IMR-90 (cell line): ENCODE data around the gene CARNS1. TPM values are rescaled to one million over a fixed set of nuclear protein-coding genes. Genes with fewer than 3 reads are reported as not detected.
A peak's percentile ranks its signal among the peaks of the same experiment; 100 is the strongest.

Experiments used
- ATAC-seq: fragments of 200-7000 bp; cut with Tn5 transposase; 2 replicates; pipeline ENCODE4 v1.9.1; 2020; ENCODE audit warnings: low read depth, mild to moderate bottlenecking, moderate library complexity
- BruUV-seq: library from RNA; stranded (reverse); fragments of 400-500 nt; replicated peaks from 2 replicates; lab custom pipeline; 2021; lab: Mats Ljungman, UMichigan
- CTCF ChIA-PET: fragments of 300-600 bp; formaldehyde crosslinking; extraction: SDS; loops from one replicate; lab custom pipeline; 2021; ENCODE audit warnings: antibody characterized with exemption; lab: Yijun Ruan, JAX
- POLR2A ChIA-PET: fragments of 300-600 bp; sonication (Branson Sonifier 250); formaldehyde crosslinking; loops from one replicate; lab custom pipeline; 2022; ENCODE audit warnings: antibody characterized with exemption; ENCODE audit not compliant: unreplicated experiment; lab: Charles Lee
- DNase-seq: peaks from one replicate; pipeline ENCODE4 v3.0.0; 2013
- H2AFZ ChIP-seq: replicated peaks from 2 replicates; pipeline ENCODE3; 2013; ENCODE audit warnings: low read length, mild to moderate bottlenecking; ENCODE audit not compliant: poor library complexity
- H2AK5ac ChIP-seq: 2 replicates; pipeline ENCODE4 v1.6.1; 2013; ENCODE audit warnings: low read depth, low read length, inconsistent platforms
- H2AK9ac ChIP-seq: replicated peaks from 2 replicates; pipeline ENCODE3; 2013; ENCODE audit warnings: mild to moderate bottlenecking, low read depth, low read length, moderate library complexity; ENCODE audit not compliant: poor library complexity
- H2BK120ac ChIP-seq: 2 replicates; pipeline ENCODE4 v1.6.1; 2013; ENCODE audit warnings: low read depth, low read length, inconsistent platforms
- H2BK15ac ChIP-seq: 3 replicates; pipeline ENCODE4 v1.6.1; 2013; ENCODE audit warnings: low read depth, low read length, inconsistent platforms
- H2BK20ac ChIP-seq: 2 replicates; pipeline ENCODE4 v1.6.1; 2013; ENCODE audit warnings: low read depth, mild to moderate bottlenecking, inconsistent platforms, low read length, moderate library complexity
- H2BK5ac ChIP-seq: 2 replicates; pipeline ENCODE4 v1.6.1; 2013; ENCODE audit warnings: mild to moderate bottlenecking, low read depth, low read length, inconsistent platforms; ENCODE audit not compliant: poor library complexity, severe bottlenecking
- H3K14ac ChIP-seq: replicated peaks from 2 replicates; pipeline ENCODE4 v1.6.1; 2013; ENCODE audit warnings: low read depth, low read length, inconsistent platforms
- H3K18ac ChIP-seq: 2 replicates; pipeline ENCODE4 v1.6.1; 2013; ENCODE audit warnings: low read depth, low read length, control low read depth
- H3K23ac ChIP-seq: 2 replicates; pipeline ENCODE4 v1.6.1; 2013; ENCODE audit warnings: low read depth, low read length, inconsistent platforms
- H3K27ac ChIP-seq: 2 replicates; pipeline ENCODE4 v1.5.1; 2013; ENCODE audit warnings: mild to moderate bottlenecking, control low read depth, low read length; ENCODE audit not compliant: insufficient read depth
- H3K27me3 ChIP-seq: 2 replicates; pipeline ENCODE4 v1.6.1; 2013; ENCODE audit warnings: low read length; ENCODE audit not compliant: control insufficient read depth, insufficient read depth
- H3K36me3 ChIP-seq: 2 replicates; pipeline ENCODE4 v1.6.1; 2013; ENCODE audit warnings: low read length, mixed read lengths; ENCODE audit not compliant: control insufficient read depth, insufficient read depth
- H3K4ac ChIP-seq: 2 replicates; pipeline ENCODE4 v1.6.1; 2013; ENCODE audit warnings: low read depth, low read length, inconsistent platforms
- H3K4me1 ChIP-seq: 2 replicates; pipeline ENCODE4 v1.6.1; 2013; ENCODE audit warnings: low read length, mixed read lengths; ENCODE audit not compliant: control insufficient read depth, insufficient read depth
- H3K4me2 ChIP-seq: 2 replicates; pipeline ENCODE4 v1.6.1; 2013; ENCODE audit warnings: low read depth, mild to moderate bottlenecking, control low read depth, low read length, moderate library complexity
- H3K4me3 ChIP-seq: 2 replicates; pipeline ENCODE4 v1.5.1; 2013; ENCODE audit warnings: low read depth, mild to moderate bottlenecking, control low read depth, low read length, moderate library complexity; ENCODE audit not compliant: insufficient read depth
- H3K56ac ChIP-seq: 2 replicates; pipeline ENCODE4 v1.6.1; 2013; ENCODE audit warnings: low read length, inconsistent platforms; ENCODE audit not compliant: insufficient read depth; ENCODE audit errors: extremely low read depth
- H3K79me1 ChIP-seq, 2 experiments: 2 replicates each; pipeline ENCODE4 v1.6.1; 2013; ENCODE audit warnings: low read length in 2 of 2, inconsistent platforms in 1 of 2, low read depth in 1 of 2
- H3K9ac ChIP-seq: 2 replicates; pipeline ENCODE4 v1.6.1; 2013; ENCODE audit warnings: low read depth, low read length, control low read depth
- H3K9me1 ChIP-seq: 2 replicates; pipeline ENCODE4 v1.6.1; 2013; ENCODE audit warnings: low read length, inconsistent platforms; ENCODE audit not compliant: insufficient read depth
- H3K9me3 ChIP-seq: 2 replicates; pipeline ENCODE4 v1.6.1; 2013; ENCODE audit warnings: low read length; ENCODE audit not compliant: control insufficient read depth, insufficient read depth
- H4K20me1 ChIP-seq: 2 replicates; pipeline ENCODE4 v1.6.1; 2013; ENCODE audit warnings: low read length, inconsistent platforms; ENCODE audit not compliant: insufficient read depth
- H4K5ac ChIP-seq: 2 replicates; pipeline ENCODE4 v1.6.1; 2013; ENCODE audit warnings: mild to moderate bottlenecking, low read depth, low read length, control low read depth
- H4K8ac ChIP-seq, 2 experiments: 2 replicates each; pipeline ENCODE4 v1.6.1; 2013; ENCODE audit warnings: low read depth in 2 of 2, low read length in 2 of 2, control low read depth in 1 of 2, inconsistent platforms in 1 of 2
- H4K91ac ChIP-seq: 2 replicates; pipeline ENCODE4 v1.6.1; 2013; ENCODE audit warnings: low read depth, low read length, inconsistent platforms; ENCODE audit not compliant: insufficient read depth
- CEBPB ChIP-seq: IDR thresholded peaks from 2 replicates; pipeline ENCODE4 v1.6.1; 2012; ENCODE audit warnings: low read depth, low read length, improper control_type of control experiment
- CHD1 ChIP-seq: IDR thresholded peaks from 2 replicates; pipeline ENCODE4 v1.6.1; 2012; ENCODE audit warnings: low read depth, low read length, improper control_type of control experiment
- CTCF ChIP-seq: conservative IDR thresholded peaks from 2 replicates; pipeline ENCODE4 v1.5.1; 2012; ENCODE audit warnings: mild to moderate bottlenecking, low read depth, low read length, improper control_type of control experiment
- ELK1 ChIP-seq: fragments of 150-350 bp; IDR thresholded peaks from 2 replicates; pipeline ENCODE4 v1.6.1; 2016; ENCODE audit warnings: low read depth, mild to moderate bottlenecking, low read length, moderate library complexity, borderline replicate concordance
- FOS ChIP-seq: fragments of 150-350 bp; IDR thresholded peaks from 2 replicates; pipeline ENCODE4 v1.6.1; 2016; ENCODE audit warnings: low read depth, low read length
- MAFK ChIP-seq: IDR thresholded peaks from 2 replicates; pipeline ENCODE4 v1.6.1; 2012; ENCODE audit warnings: low read depth, low read length, improper control_type of control experiment
- MAZ ChIP-seq: IDR thresholded peaks from 2 replicates; pipeline ENCODE4 v1.6.1; 2012; ENCODE audit warnings: low read depth, mild to moderate bottlenecking, low read length, improper control_type of control experiment, moderate library complexity, borderline replicate concordance
- MXI1 ChIP-seq: IDR thresholded peaks from 2 replicates; pipeline ENCODE4 v1.6.1; 2012; ENCODE audit warnings: low read depth, mild to moderate bottlenecking, low read length, moderate library complexity, borderline replicate concordance
- NFE2L2 ChIP-seq: fragments of 150-350 bp; IDR thresholded peaks from 2 replicates; pipeline ENCODE4 v1.6.1; 2016; ENCODE audit warnings: low read depth, mild to moderate bottlenecking, low read length
- POLR2A ChIP-seq: IDR thresholded peaks from 2 replicates; pipeline ENCODE4 v1.6.1; 2012; ENCODE audit warnings: mild to moderate bottlenecking, low read depth, low read length
- RAD21 ChIP-seq: IDR thresholded peaks from 2 replicates; pipeline ENCODE4 v1.6.1; 2012; ENCODE audit warnings: low read length, improper control_type of control experiment
- RCOR1 ChIP-seq: IDR thresholded peaks from 2 replicates; pipeline ENCODE4 v1.6.1; 2012; ENCODE audit warnings: mild to moderate bottlenecking, low read length, improper control_type of control experiment; ENCODE audit not compliant: insufficient replicate concordance
- SMC3 ChIP-seq: fragments of 150-350 bp; IDR thresholded peaks from 2 replicates; pipeline ENCODE4 v1.6.1; 2016; ENCODE audit warnings: low read depth, mild to moderate bottlenecking, antibody characterized with exemption, low read length, moderate library complexity
- USF2 ChIP-seq: fragments of 150-350 bp; IDR thresholded peaks from 2 replicates; pipeline ENCODE4 v1.6.1; 2017; ENCODE audit warnings: mild to moderate bottlenecking, antibody characterized with exemption, low read length, low read depth
- WGBS, 2 experiments: methylation state at CpG; one replicate each; pipeline versions ENCODE4 v1.1.5 to v1.1.7; 2013; ENCODE audit warnings: missing lambda C conversion rate in 2 of 2; ENCODE audit not compliant: insufficient read length in 1 of 2; ENCODE audit errors: extremely low coverage in 2 of 2; 5-methylcytosine and 5-hydroxymethylcytosine counted together
- dilution Hi-C: fragments of 300-500 bp; cut with HindIII; formaldehyde crosslinking; loops from one replicate; pipeline ENCODE4 v1.14.3; 2018; ENCODE audit warnings: low sequenced_read_pairs; ENCODE audit not compliant: unreplicated experiment
- in situ Hi-C: fragments of 300-500 bp; cut with MboI; formaldehyde crosslinking; loops from 3 replicates; pipeline ENCODE4 v1.14.3; 2019; ENCODE audit warnings: low sequenced_read_pairs, inconsistent platforms, mixed read lengths
- intact Hi-C: fragments of 100-400 bp; cut with micrococcal nuclease; formaldehyde crosslinking; loops from 2 replicates; pipeline ENCODE4 v1.10.0; 2022
- polyA plus RNA-seq, 3 experiments: library from polyadenylated mRNA; depleted of rRNA; stranded (reverse); fragments of >200 nt; gene quantifications; 2 replicates each; pipeline ENCODE4 v1.2.3, GENCODE V29; 2012; ENCODE audit warnings: low replicate concordance in 1 of 3
- total RNA-seq: library from RNA; depleted of rRNA; stranded (reverse); fragments of >200 nt; gene quantifications from 2 replicates; pipeline ENCODE4 v1.2.3, GENCODE V29; 2012

Gene CARNS1
- total and polyA plus RNA-seq, 2 of the 4 experiments (the other 2 are of a cell fraction) = under 0.01 to 0.32 TPM

GRCh38 chr11:67468056-67468455 is 52.6 kb downstream of the CARNS1 start:
- peaks cover 3% of the 10 kb centered on the region; the same call in 1 of the 2 replicates for H3K27me3 ChIP-seq
- no peaks in the 10 kb centered on the region for H3K9me3 ChIP-seq
- no peaks in the 10 kb centered on the region for H4K20me1 ChIP-seq
- peak overlapping the region; percentile 39 for H4K91ac ChIP-seq
- no peak for TF ChIP-seq MXI1
- no peak for TF ChIP-seq RAD21
- no peak for TF ChIP-seq USF2
- no peak for TF ChIP-seq MAZ
- no peak for TF ChIP-seq ELK1
- no peak for TF ChIP-seq CTCF
- TF ChIP-seq CEBPB = no peak
- TF ChIP-seq POLR2A = no peak
- no peak for TF ChIP-seq RCOR1
- no peak for TF ChIP-seq NFE2L2
- TF ChIP-seq CHD1 = no peak
- TF ChIP-seq SMC3 = no peak
- TF ChIP-seq FOS = no peak
- TF ChIP-seq MAFK = no peak
- H3K18ac ChIP-seq = no peak overlapping the region
- dilution Hi-C loops = no loop called here
- H2BK5ac ChIP-seq = peak overlapping the region; percentile 66
- H3K23ac ChIP-seq = peak overlapping the region; percentile 95
- H3K4me1 ChIP-seq = peaks cover 9% of the 10 kb centered on the region
- no peak for DNase-seq
- peak overlapping the region; percentile 52; the same call in 1 of the 2 replicates for H3K56ac ChIP-seq
- intact Hi-C loops = loop anchor here (1.0 kb wide), 1 partner anchor 25 kb away; the partner anchor contains the start of gene CORO1B
- peak overlapping the region; percentile 86 for H2AK5ac ChIP-seq
- peak overlapping the region; percentile 77 to 84 for H4K8ac ChIP-seq
- 0 out of 2 replicates have a peak overlapping the region, but pooled peaks have one; percentile 31 for H4K5ac ChIP-seq
- in situ Hi-C loops = no loop called here
- peak overlapping the region; percentile 98 for H2AFZ ChIP-seq
- peaks cover 4 to 24% of the 10 kb centered on the region in 2 experiments; a peak in 2 of 4 replicates for H3K79me1 ChIP-seq
- no peak for ATAC-seq
- peak overlapping the region; percentile 87 for H3K4me3 ChIP-seq
- no TSS peak for BruUV-seq
- H3K9me1 ChIP-seq = peaks cover 12% of the 10 kb centered on the region
- H3K4me2 ChIP-seq = peak overlapping the region; percentile 94
- no peak overlapping the region for H2BK20ac ChIP-seq
- peak overlapping the region; percentile 78 for H3K27ac ChIP-seq
- peak overlapping the region; percentile 79 for H3K9ac ChIP-seq
- H2BK120ac ChIP-seq = no peak overlapping the region; the same call in 1 of the 2 replicates
- peak overlapping the region; percentile 83 for H3K14ac ChIP-seq
- peak overlapping the region; percentile 79 for H3K4ac ChIP-seq
- H3K36me3 ChIP-seq = peaks cover 2% of the 10 kb centered on the region; the same call in 1 of the 2 replicates
- ChIA-PET POLR2A (interaction anchor here (0.6 kb wide), 1 partner anchor 25 kb away, joined by 6 read pairs; the partner anchor contains the start of gene CORO1B), CTCF (no interaction called here)
- WGBS, 2 experiments = 60% methylated on average over 1 of the region's 5 CpGs; no CpG with 5 or more reads in 1 of the 2 experiments
- H2AK9ac ChIP-seq = peak overlapping the region; percentile 99
- H2BK15ac ChIP-seq = no peak overlapping the region
